NK-92 (cell line): ENCODE results near the gene CNTNAP3.
"Not testable (repeated sequence)": the region's sequence is repeated elsewhere in the genome, so short reads cannot be mapped to it uniquely, and the experiment has no call there.

ENCODE experiments used
- DNase-seq: peaks from one replicate; lab custom pipeline; 2025; ENCODE audit not compliant: unreplicated experiment; lab: John Stamatoyannopoulos, UW

Gene CNTNAP3

GRCh38 chr9:39073537-39073936 lies 214.4 kb downstream of the CNTNAP3 start:
- DNase-seq, result not testable (repeated sequence)

- not testable (repeated sequence) for DNase-seq
Observed at GRCh38 chr9:39067683-39068082, 220.3 kb downstream of the CNTNAP3 start.

- not testable (repeated sequence) for DNase-seq
Observed at GRCh38 chr9:39062966-39063365, 225.0 kb downstream of the CNTNAP3 start.

GRCh38 chr9:39054453-39054852 lies 233.5 kb downstream of the CNTNAP3 start:
- DNase-seq, result not testable (repeated sequence)

- not testable (repeated sequence) for DNase-seq
Observed at GRCh38 chr9:39046833-39047232, 241.1 kb downstream of the CNTNAP3 start.

- DNase-seq, result not testable (repeated sequence)
Observed at GRCh38 chr9:39042352-39042803, 245.6 kb downstream of the CNTNAP3 start.

- not testable (repeated sequence) for DNase-seq
Observed at GRCh38 chr9:39041774-39042173, 246.2 kb downstream of the CNTNAP3 start.

GRCh38 chr9:39039148-39039547 lies 248.8 kb downstream of the CNTNAP3 start:
- DNase-seq, result not testable (repeated sequence)

GRCh38 chr9:39038221-39038620 lies 249.7 kb downstream of the CNTNAP3 start:
- not testable (repeated sequence) for DNase-seq

GRCh38 chr9:39033849-39034248 lies 254.1 kb downstream of the CNTNAP3 start:
- not testable (repeated sequence) for DNase-seq

- DNase-seq, result not testable (repeated sequence)
Observed at GRCh38 chr9:39030204-39031019, 257.6 kb downstream of the CNTNAP3 start.

GRCh38 chr9:39028855-39029254 lies 259.1 kb downstream of the CNTNAP3 start:
- not testable (repeated sequence) for DNase-seq

- DNase-seq, result not testable (repeated sequence)
Observed at GRCh38 chr9:39028168-39028567, 259.8 kb downstream of the CNTNAP3 start.

- not testable (repeated sequence) for DNase-seq
Observed at GRCh38 chr9:39025911-39026588, 261.9 kb downstream of the CNTNAP3 start.
